Nephron (organoid): ENCODE measurements around the gene LMX1B.
A peak's percentile ranks its signal among the peaks of the same experiment; 100 is the strongest.

Experiments used
- H3K27ac Mint-ChIP-seq, 3 experiments: 2 replicates each; pipeline ENCODE4 v1.8.0; 2020; ENCODE audit warnings: mixed read lengths in 3 of 3, mild to moderate bottlenecking in 2 of 3, moderate library complexity in 1 of 3
- H3K27me3 Mint-ChIP-seq: 2 replicates; pipeline ENCODE4 v1.8.0; 2021; ENCODE audit warnings: low read depth, mild to moderate bottlenecking, moderate library complexity, mixed read lengths
- H3K36me3 Mint-ChIP-seq: 2 replicates; pipeline ENCODE4 v1.8.0; 2020; ENCODE audit warnings: low read depth, mixed read lengths
- H3K4me1 Mint-ChIP-seq: 2 replicates; pipeline ENCODE4 v1.8.0; 2020; ENCODE audit warnings: mixed read lengths
- H3K4me3 Mint-ChIP-seq, 3 experiments: 2 replicates each; pipeline ENCODE4 v1.8.0; 2020; ENCODE audit warnings: mild to moderate bottlenecking in 3 of 3, mixed read lengths in 3 of 3, moderate library complexity in 2 of 3
- H3K9me3 Mint-ChIP-seq: 2 replicates; pipeline ENCODE4 v1.8.0; 2020; ENCODE audit warnings: mixed read lengths
- CTCF ChIP-seq, 3 experiments: fragments of 200-600 bp; sonication (generic); IDR thresholded peaks; one replicate each; pipeline ENCODE4 v1.5.0; 2021; ENCODE audit warnings: antibody characterized with exemption in 3 of 3; ENCODE audit not compliant: unreplicated experiment in 3 of 3

The LMX1B gene

GRCh38 chr9:126690431-126691051, 76.8 kb downstream of the LMX1B start:
- no peaks in the 10 kb centered on the region for H3K36me3 Mint-ChIP-seq

GRCh38 chr9:126692041-126692758, 78.5 kb downstream of the LMX1B start:
- no peaks in the 10 kb centered on the region for H3K4me1 Mint-ChIP-seq
- peaks cover 49% of the 10 kb centered on the region for H3K27me3 Mint-ChIP-seq
- TF ChIP-seq CTCF (IDR thresholded peaks at IDR 0.05; ENCODE audit: unreplicated experiment in 3 of 3), result no peak
- H3K4me3 Mint-ChIP-seq, result no peak overlapping the region
- no peaks in the 10 kb centered on the region for H3K36me3 Mint-ChIP-seq
- H3K27ac Mint-ChIP-seq, result no peak overlapping the region
- H3K9me3 Mint-ChIP-seq, result no peaks in the 10 kb centered on the region

More at GRCh38 chr9:126690431-126691051, 76.8 kb downstream of the LMX1B start:
- Mint-ChIP-seq H3K27me3 (peaks cover 62% of the 10 kb centered on the region), H3K9me3 (no peaks in the 10 kb centered on the region), H3K4me3 (peak overlapping the region in 1 of 3 experiments; percentile 62), H3K4me1 (no peaks in the 10 kb centered on the region), H3K27ac (peak overlapping the region in 1 of 3 experiments; percentile 33)
- peak; percentile 64 to 75 (median 71) for TF ChIP-seq CTCF (IDR thresholded peaks at IDR 0.05; ENCODE audit: unreplicated experiment in 3 of 3)

GRCh38 chr9:126692759-126693427, 79.2 kb downstream of the LMX1B start:
- Mint-ChIP-seq H3K27ac (no peak overlapping the region), H3K9me3 (no peaks in the 10 kb centered on the region), H3K36me3 (no peaks in the 10 kb centered on the region), H3K4me1 (no peaks in the 10 kb centered on the region), H3K27me3 (peaks cover 46% of the 10 kb centered on the region), H3K4me3 (no peak overlapping the region)
- no peak for TF ChIP-seq CTCF (IDR thresholded peaks at IDR 0.05; ENCODE audit: unreplicated experiment in 3 of 3)

- TF ChIP-seq CTCF (IDR thresholded peaks at IDR 0.05; ENCODE audit: unreplicated experiment in 3 of 3), result no peak
- Mint-ChIP-seq H3K27me3 (peaks cover 47% of the 10 kb centered on the region), H3K4me1 (no peaks in the 10 kb centered on the region), H3K9me3 (no peaks in the 10 kb centered on the region), H3K36me3 (no peaks in the 10 kb centered on the region), H3K4me3 (no peak overlapping the region), H3K27ac (no peak overlapping the region)
These were observed 79.8 kb downstream of the LMX1B start for GRCh38 chr9:126693428-126693944.

- H3K9me3 Mint-ChIP-seq, result no peaks in the 10 kb centered on the region
- no peak for TF ChIP-seq CTCF (IDR thresholded peaks at IDR 0.05; ENCODE audit: unreplicated experiment in 3 of 3)
- H3K4me1 Mint-ChIP-seq, result no peaks in the 10 kb centered on the region
- no peak overlapping the region for H3K4me3 Mint-ChIP-seq
- peaks cover 44% of the 10 kb centered on the region for H3K27me3 Mint-ChIP-seq
- no peaks in the 10 kb centered on the region for H3K36me3 Mint-ChIP-seq
- H3K27ac Mint-ChIP-seq, result no peak overlapping the region
These were observed 80.7 kb downstream of the LMX1B start for GRCh38 chr9:126694206-126695081.
